Suppressor macrophage treated with lipopolysaccharide for 4 hours (primary cell): Measurements from ENCODE around the gene GLCCI1.
A peak's percentile ranks its signal among the peaks of the same experiment; 100 is the strongest.

Experiments used
- DNase-seq: peaks from one replicate; pipeline ENCODE4 v3.0.0-alpha.2; 2020

GLCCI1 gene

GRCh38 chr7:7968544-7969305 is at the start of gene GLCCI1:
TSS of gene GLCCI1 (plus strand) at chr7:7968796. CDS start at chr7:7969351, 555 bp downstream.
- DNase-seq: peak; percentile 97

GRCh38 chr7:7919449-7919945 is 49.1 kb upstream of the GLCCI1 start:
- DNase-seq: no peak

- DNase-seq: no peak
Observed at GRCh38 chr7:7920056-7920455, 48.5 kb upstream of the GLCCI1 start.

- DNase-seq: no peak
Observed at GRCh38 chr7:7920481-7920880, 48.1 kb upstream of the GLCCI1 start.

- no peak for DNase-seq
Observed at GRCh38 chr7:7921830-7922229, 46.8 kb upstream of the GLCCI1 start.

- DNase-seq: no peak
Observed at GRCh38 chr7:7922684-7923385, 45.8 kb upstream of the GLCCI1 start.

- no peak for DNase-seq
Observed at GRCh38 chr7:7923818-7924217, 44.8 kb upstream of the GLCCI1 start.

GRCh38 chr7:7924303-7924702 is 44.3 kb upstream of the GLCCI1 start:
- no peak for DNase-seq

GRCh38 chr7:7931626-7932025 is 37.0 kb upstream of the GLCCI1 start:
- DNase-seq: no peak

- no peak for DNase-seq
Observed at GRCh38 chr7:7932553-7932952, 36.0 kb upstream of the GLCCI1 start.

- DNase-seq: no peak
Observed at GRCh38 chr7:7933915-7934526, 34.6 kb upstream of the GLCCI1 start.

GRCh38 chr7:7934945-7935344 is 33.7 kb upstream of the GLCCI1 start:
- DNase-seq: no peak

GRCh38 chr7:7938471-7938870 is 30.1 kb upstream of the GLCCI1 start:
- no peak for DNase-seq

GRCh38 chr7:7943951-7944350 is 24.6 kb upstream of the GLCCI1 start:
- no peak for DNase-seq

GRCh38 chr7:7944619-7945282 is 23.8 kb upstream of the GLCCI1 start:
- no peak for DNase-seq

- no peak for DNase-seq
Observed at GRCh38 chr7:7946486-7946885, 22.1 kb upstream of the GLCCI1 start.

- no peak for DNase-seq
Observed at GRCh38 chr7:7948232-7948631, 20.4 kb upstream of the GLCCI1 start.

GRCh38 chr7:7953806-7954205 is 14.8 kb upstream of the GLCCI1 start:
- DNase-seq: no peak

- no peak for DNase-seq
Observed at GRCh38 chr7:7956531-7957128, 12.0 kb upstream of the GLCCI1 start.

GRCh38 chr7:7957513-7957912 is 11.1 kb upstream of the GLCCI1 start:
- no peak for DNase-seq

- no peak for DNase-seq
Observed at GRCh38 chr7:7959979-7960670, 8.5 kb upstream of the GLCCI1 start.

GRCh38 chr7:7962851-7963250 is 5.7 kb upstream of the GLCCI1 start:
- no peak for DNase-seq
